ENCODE results near the gene CHMP2B.

The CHMP2B gene

GRCh38 chr3:87250009-87250408 is 22.9 kb downstream of the CHMP2B start:
- no peak for TF ChIP-seq ZFX (IDR thresholded peaks at IDR 0.05)
- TF ChIP-seq CTCF (conservative IDR thresholded peaks at IDR 0.05) = no peak
- no peak overlapping the region for H3K27ac ChIP-seq

DNA sequence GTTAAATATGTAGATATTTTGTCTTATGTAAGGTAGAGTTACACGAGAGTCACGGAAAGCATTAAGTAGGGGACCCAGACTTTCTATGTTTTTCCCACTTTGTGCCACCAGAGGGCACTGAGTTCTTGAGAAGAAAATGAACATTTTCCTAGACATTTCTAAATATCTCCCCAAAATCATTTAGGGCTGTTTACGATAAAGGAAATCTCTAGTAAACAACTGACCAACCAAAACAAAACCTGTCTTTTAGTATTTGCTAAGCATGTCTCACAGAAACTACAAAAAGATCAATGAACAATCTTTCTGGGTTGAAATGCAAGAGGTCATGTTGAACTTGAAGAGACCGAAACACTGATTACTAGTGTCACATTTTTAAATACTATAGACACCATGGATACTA is 33.2 kb downstream of the CHMP2B start:
- no peak for TF ChIP-seq ZFX (IDR thresholded peaks at IDR 0.05)
- peak; percentile 76 for TF ChIP-seq CTCF (conservative IDR thresholded peaks at IDR 0.05)
- no peak overlapping the region for H3K27ac ChIP-seq

- TF ChIP-seq CTCF (conservative IDR thresholded peaks at IDR 0.05) (no peak), ZFX (IDR thresholded peaks at IDR 0.05) (no peak)
- H3K27ac ChIP-seq = no peak overlapping the region
These were observed 34.8 kb downstream of the CHMP2B start for GRCh38 chr3:87261925-87262324.

- no peak overlapping the region for H3K27ac ChIP-seq
These were observed 41.0 kb downstream of the CHMP2B start for GRCh38 chr3:87267953-87268645.

DNA sequence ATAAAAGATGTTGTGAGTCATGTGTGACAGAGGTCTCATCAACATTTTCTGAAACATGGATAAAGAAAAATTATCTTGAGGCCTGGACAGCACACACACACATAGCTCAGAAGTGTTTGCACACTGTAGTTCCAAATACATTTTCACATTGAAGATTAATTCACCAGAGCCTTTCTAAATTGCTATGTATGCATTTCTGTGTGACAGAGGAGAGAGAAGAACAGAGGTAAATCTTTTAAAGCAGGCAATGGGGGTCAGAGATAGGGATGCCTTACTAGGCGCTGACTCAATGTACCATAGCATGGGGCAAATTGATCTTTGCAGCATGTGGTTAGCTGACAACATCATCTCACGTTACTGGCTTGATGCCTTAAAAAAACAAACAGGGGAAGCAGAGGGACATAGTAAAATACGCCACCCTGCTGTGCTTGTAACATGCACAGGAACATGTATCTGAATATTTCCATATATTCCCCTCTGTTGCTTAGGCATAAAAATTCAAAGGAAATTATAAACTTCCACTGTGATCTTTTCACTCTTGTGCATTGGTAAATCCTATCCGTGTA is 41.6 kb downstream of the CHMP2B start:
- TF ChIP-seq ZFX (IDR thresholded peaks at IDR 0.05) (no peak), CTCF (conservative IDR thresholded peaks at IDR 0.05) (no peak)
- H3K27ac ChIP-seq = no peak overlapping the region

More at GRCh38 chr3:87267953-87268645, 41.0 kb downstream of the CHMP2B start:
- TF ChIP-seq ZFX (IDR thresholded peaks at IDR 0.05) (no peak), CTCF (conservative IDR thresholded peaks at IDR 0.05) (no peak)

DNA sequence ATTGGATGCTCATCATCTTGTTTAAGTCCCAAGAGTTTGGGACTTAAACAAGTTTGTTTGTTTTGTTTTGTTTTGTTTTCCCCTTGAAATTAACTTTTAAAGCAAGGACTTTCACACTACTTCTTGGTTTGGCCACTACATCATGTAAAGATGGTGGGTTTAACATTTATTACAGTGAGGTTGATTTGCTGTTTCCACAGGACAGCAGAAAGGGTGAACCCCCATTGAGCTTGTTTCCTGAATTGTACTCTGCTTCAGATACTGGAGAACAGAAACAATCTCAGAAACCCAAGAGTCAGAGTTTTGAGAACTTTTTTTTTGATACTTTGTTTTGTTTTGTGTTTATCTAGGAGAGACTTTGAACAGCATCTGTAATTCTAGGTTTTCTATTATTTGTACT is 42.6 kb downstream of the CHMP2B start:
- TF ChIP-seq CTCF (conservative IDR thresholded peaks at IDR 0.05) (no peak), ZFX (IDR thresholded peaks at IDR 0.05) (no peak)
- H3K27ac ChIP-seq = no peak overlapping the region

DNA sequence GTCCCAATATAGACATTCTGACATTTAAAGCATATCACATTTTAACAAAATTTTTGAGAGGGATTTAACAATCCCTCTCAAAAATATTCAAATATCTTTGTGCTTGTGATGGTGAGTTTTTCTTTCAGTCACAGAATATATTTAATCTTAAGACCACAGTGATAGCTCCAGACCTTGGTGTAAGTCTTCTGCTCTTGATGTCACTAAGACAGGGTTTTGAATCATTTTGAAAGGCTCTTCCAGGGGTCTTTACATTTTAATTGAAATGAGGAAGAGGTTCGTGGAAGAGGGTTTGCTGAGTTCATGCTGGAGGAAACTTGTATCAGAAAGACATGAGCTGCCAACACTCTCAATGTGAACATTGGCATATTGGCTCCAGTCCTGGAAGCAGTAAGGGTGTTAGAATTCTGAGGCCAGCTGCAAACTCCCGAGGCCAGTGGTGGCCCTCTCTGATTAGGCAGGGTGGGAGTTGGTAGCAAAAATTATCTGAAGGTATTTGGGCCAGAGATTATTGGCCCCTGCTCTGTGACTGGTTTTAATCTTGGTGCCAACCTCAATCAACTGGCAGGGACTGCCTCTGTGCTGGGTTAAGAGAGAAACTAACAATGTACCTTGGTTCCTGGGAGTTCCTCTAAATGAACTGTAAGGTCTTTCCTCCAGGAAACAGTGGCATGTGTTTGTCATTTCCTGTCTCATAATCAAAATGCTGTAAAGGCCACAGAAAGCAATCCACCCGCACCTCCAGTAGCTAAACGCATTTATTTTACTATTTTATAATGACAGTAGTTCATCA is 44.0 kb downstream of the CHMP2B start:
- H3K27ac ChIP-seq = no peak overlapping the region
- TF ChIP-seq ZFX (IDR thresholded peaks at IDR 0.05) = no peak
- TF ChIP-seq CTCF (conservative IDR thresholded peaks at IDR 0.05) = no peak
